HepG2 (cell line): ENCODE measurements around the gene ATP6V0A1. TPM values are rescaled to one million over a fixed set of nuclear protein-coding genes. Genes with fewer than 3 reads are reported as not detected.

ENCODE experiments used
- ATAC-seq: fragments of 200-7000 bp; cut with Tn5 transposase; 3 replicates; pipeline ENCODE4 v1.9.1; 2020; ENCODE audit warnings: mild to moderate bottlenecking, moderate library complexity
- BruUV-seq: library from RNA; stranded (reverse); fragments of 400-500 nt; replicated peaks from 2 replicates; lab custom pipeline; 2021; lab: Mats Ljungman, UMichigan
- CTCF ChIA-PET: fragments of 300-600 bp; formaldehyde crosslinking; extraction: SDS; loops from one replicate; lab custom pipeline; 2021; ENCODE audit warnings: low total read pairs, inconsistent platforms, low intra/inter-chr PET ratio; lab: Yijun Ruan, JAX
- POLR2A ChIA-PET: fragments of 350-600 bp; sonication (Branson Sonifier 250); formaldehyde crosslinking; loops from one replicate; lab custom pipeline; 2020; ENCODE audit warnings: antibody characterized with exemption, inconsistent platforms; lab: Yijun Ruan, JAX
- DNase-seq: peaks from one replicate; pipeline ENCODE4 v3.0.0-alpha.2; 2015; ENCODE audit warnings: low spot score
- FAIRE-seq: peaks from 3 replicates; lab custom pipeline; 2011; peaks lifted over from hg19 to GRCh38; lab: Jason Lieb, UNC
- H2AFZ ChIP-seq: one replicate; pipeline ENCODE4 v1.6.1; 2011; ENCODE audit warnings: low read length, inconsistent platforms
- H3K27ac ChIP-seq: fragments of 300-600 bp; 3 replicates; pipeline ENCODE4 v1.8.0; 2011; ENCODE audit warnings: mixed run types, mild to moderate bottlenecking, mixed read lengths, low read length, inconsistent platforms; ENCODE audit not compliant: insufficient read depth; ENCODE audit errors: extremely low read length
- H3K27me3 ChIP-seq, 2 experiments: fragments of 200-600 bp in 1 of 2; 2 replicates in 1 of 2; 3 replicates in 1 of 2; pipeline versions ENCODE4 v1.6.0 to v1.8.0; 2011; ENCODE audit warnings: low read length in 2 of 2, mild to moderate bottlenecking in 2 of 2, moderate library complexity in 2 of 2, inconsistent platforms in 1 of 2; ENCODE audit not compliant: insufficient read depth in 2 of 2, control insufficient read depth in 1 of 2
- H3K36me3 ChIP-seq, 2 experiments: fragments of 200-600 bp in 1 of 2; replicated peaks in 1 of 2; 2 replicates in 1 of 2; 3 replicates in 1 of 2; pipeline versions ENCODE4 v1.5.1 to v1.8.0; 2011; ENCODE audit warnings: low read length in 2 of 2, inconsistent platforms in 1 of 2; ENCODE audit not compliant: insufficient read depth in 2 of 2, control insufficient read depth in 1 of 2
- H3K4me1 ChIP-seq: 2 replicates; pipeline ENCODE4 v1.5.1; 2012; ENCODE audit warnings: low read length, inconsistent platforms; ENCODE audit not compliant: insufficient read depth
- H3K4me2 ChIP-seq: 2 replicates; pipeline ENCODE4 v1.6.0; 2011; ENCODE audit warnings: low read depth, low read length, inconsistent platforms
- H3K4me3 ChIP-seq, 3 experiments: fragments of 200-600 bp in 1 of 3; sonication (generic), shearing (Covaris generic) in 1 of 3; replicated peaks in 1 of 3; 2 replicates each; pipeline ENCODE4 v1.5.1; 2011 to 2016; ENCODE audit warnings: low read length in 3 of 3, inconsistent platforms in 2 of 3, low read depth in 2 of 3, mild to moderate bottlenecking in 2 of 3, control low read depth in 1 of 3, mixed read lengths in 1 of 3; ENCODE audit not compliant: insufficient read depth in 1 of 3
- H3K79me2 ChIP-seq: one replicate; pipeline ENCODE4 v1.6.1; 2011; ENCODE audit warnings: low read length, inconsistent platforms; ENCODE audit not compliant: insufficient read depth
- H3K9ac ChIP-seq: 2 replicates; pipeline ENCODE4 v1.6.0; 2011; ENCODE audit warnings: mild to moderate bottlenecking, low read depth, low read length, inconsistent platforms; ENCODE audit not compliant: insufficient read depth
- H3K9me3 ChIP-seq: 2 replicates; pipeline ENCODE4 v1.5.1; 2012; ENCODE audit warnings: mild to moderate bottlenecking, low read length
- H4K20me1 ChIP-seq: 2 replicates; pipeline ENCODE4 v1.6.0; 2011; ENCODE audit warnings: inconsistent platforms, mild to moderate bottlenecking, low read length, moderate library complexity; ENCODE audit not compliant: insufficient read depth
- DNMT1 ChIP-seq: sonication (generic); formaldehyde crosslinking; IDR thresholded peaks from 2 replicates; pipeline ENCODE4 v1.5.1; 2020; ENCODE audit warnings: mild to moderate bottlenecking, missing genetic modification reagents
- HHEX ChIP-seq: IDR thresholded peaks from 2 replicates; pipeline ENCODE4 v1.6.1; 2016; ENCODE audit warnings: control low read depth
- IRF2 ChIP-seq: IDR thresholded peaks from 2 replicates; pipeline ENCODE4 v1.6.1; 2018; ENCODE audit warnings: missing genetic modification reagents, missing compliant biosample characterization
- KLF11 ChIP-seq: IDR thresholded peaks from 2 replicates; pipeline ENCODE4 v1.6.1; 2016; ENCODE audit warnings: missing compliant biosample characterization
- TCF7 ChIP-seq: sonication (generic); IDR thresholded peaks from 2 replicates; pipeline ENCODE4 v1.6.1; 2016; ENCODE audit warnings: antibody characterized with exemption, low read depth
- TP53 ChIP-seq: sonication (generic); formaldehyde crosslinking; conservative IDR thresholded peaks from 2 replicates; pipeline ENCODE4 v1.4.0; 2020; ENCODE audit warnings: missing genetic modification reagents
- ZNF30 ChIP-seq: sonication (generic); formaldehyde crosslinking; IDR thresholded peaks from 2 replicates; pipeline ENCODE4 v1.5.0; 2020; ENCODE audit warnings: mild to moderate bottlenecking, missing genetic modification reagents
- ZNF367 ChIP-seq: sonication (generic); formaldehyde crosslinking; IDR thresholded peaks from 2 replicates; pipeline ENCODE4 v1.4.0; 2020; ENCODE audit warnings: missing genetic modification reagents, borderline replicate concordance
- ZNF441 ChIP-seq: sonication (generic); formaldehyde crosslinking; IDR thresholded peaks from 2 replicates; pipeline ENCODE4 v1.7.0; 2021; ENCODE audit warnings: missing genetic modification reagents, borderline replicate concordance
- ZNF513 ChIP-seq: sonication (generic); formaldehyde crosslinking; conservative IDR thresholded peaks from 2 replicates; pipeline ENCODE4 v1.5.0; 2020; ENCODE audit warnings: missing genetic modification reagents
- ZUFSP ChIP-seq: sonication (generic); formaldehyde crosslinking; IDR thresholded peaks from 2 replicates; pipeline ENCODE4 v1.9.0; 2021; ENCODE audit warnings: missing genetic modification reagents, mild to moderate bottlenecking, borderline replicate concordance
- WGBS: methylation state at CpG from one replicate; pipeline ENCODE4 v1.1.6; 2017; ENCODE audit warnings: low lambda C conversion rate; 5-methylcytosine and 5-hydroxymethylcytosine counted together
- in situ Hi-C: cut with HindIII; loops from 2 replicates; pipeline ENCODE4 v1.10.0; 2017; ENCODE audit warnings: low pct_unique_long_range_greater_than_20kb; ENCODE audit not compliant: extremely low pct_ligation_motif_present
- intact Hi-C: fragments of 100-400 bp; cut with micrococcal nuclease; formaldehyde crosslinking; loops from one replicate; pipeline ENCODE4 v1.10.0; 2022; ENCODE audit not compliant: unreplicated experiment
- polyA plus RNA-seq, 8 experiments: library from polyadenylated mRNA; depleted of rRNA in 3 of 8; stranded (reverse) in 7 of 8; unstranded in 1 of 8; fragments of >200 nt; fragmentation: Illumina TruSeq in 4 of 8; extraction: Trizol in 4 of 8; gene quantifications; 2 replicates each; pipeline versions ENCODE4 v1.2.1 to v1.2.3, GENCODE V29; 2011 to 2016; ENCODE audit warnings: low read depth in 4 of 8, missing spikeins in 1 of 8, mixed read lengths in 1 of 8; ENCODE audit not compliant: insufficient read depth in 1 of 8
- total RNA-seq, 5 experiments: library from RNA; depleted of rRNA; stranded (reverse); fragments of >200 nt; fragmentation: Illumina TruSeq; extraction: Trizol; gene quantifications; 2 replicates each; pipeline ENCODE4 v1.2.3, GENCODE V29; 2016; ENCODE audit warnings: low read depth in 1 of 5
- TF ChIP-seq, protein P1 (sequence below): sonication (generic); formaldehyde crosslinking; IDR thresholded peaks from 2 replicates; pipeline ENCODE4 v1.5.0; 2020; ENCODE audit warnings: mild to moderate bottlenecking, missing genetic modification reagents
- TF ChIP-seq, protein P2 (sequence below): sonication (generic); formaldehyde crosslinking; IDR thresholded peaks from 2 replicates; pipeline ENCODE4 v1.5.0; 2020; ENCODE audit warnings: mild to moderate bottlenecking, missing genetic modification reagents, borderline replicate concordance
- TF ChIP-seq, protein P3 (sequence below): sonication (generic); formaldehyde crosslinking; IDR thresholded peaks from 2 replicates; pipeline ENCODE4 v1.5.1; 2020; ENCODE audit warnings: mild to moderate bottlenecking, moderate library complexity, missing genetic modification reagents

Gene ATP6V0A1
- total and polyA plus RNA-seq, 2 of the 13 experiments (the other 11 are each of a cell fraction or from before 2014, with no cell fraction given), result 27.9 to 54.1 TPM

- ChIA-PET CTCF (interaction anchor here (0.9 kb wide), 1 partner anchor 27 kb away, joined by 3 read pairs; no protein-coding TSS in a partner anchor), POLR2A (interaction anchor here (0.5 to 4.4 kb wide), 14 partner anchors 9 to 166 kb away, joined by 3 to 80 read pairs (median 9); partner anchors contain the start of genes COASY, MLX, NAGLU and PLEKHH3)
- H4K20me1 ChIP-seq, result no peaks in the 10 kb centered on the region
- H3K9me3 ChIP-seq, result no peaks in the 10 kb centered on the region
- peak overlapping the region; percentile 87 for H3K27ac ChIP-seq
- H3K4me2 ChIP-seq, result peak overlapping the region; percentile 100
- FAIRE-seq (peak; percentile 4), DNase-seq (peak; percentile 86), ATAC-seq (peak; percentile 81)
- H3K27me3 ChIP-seq, result no peaks in the 10 kb centered on the region; a peak in 1 of 5 replicates
- in situ Hi-C loops, result no loop called here
- H3K4me3 ChIP-seq, result peak overlapping the region; percentile 88 to 100 (median 94)
- intact Hi-C loops, result no loop called here
- H2AFZ ChIP-seq, result no peak overlapping the region
- peaks cover 52% of the 10 kb centered on the region for H3K4me1 ChIP-seq
- 3% methylated on average over 25 of the region's 82 CpGs for WGBS
- peak overlapping the region; percentile 97 for H3K9ac ChIP-seq
- H3K36me3 ChIP-seq, result no peaks in the 10 kb centered on the region
- TSS peak; percentile 75 for BruUV-seq
- H3K79me2 ChIP-seq, result peaks cover 18% of the 10 kb centered on the region
- TF ChIP-seq TP53 (CRISPR knock-in tag) (peak; percentile 53; the same call in 1 of the 2 replicates), DNMT1 (CRISPR knock-in tag) (peak; percentile 95), TCF7 (no peak), ZNF30 (CRISPR knock-in tag) (0 out of 2 replicates have a peak, but pooled peaks have one; percentile 3), ZNF513 (CRISPR knock-in tag) (peak; percentile 95), ZUFSP (no peak), KLF11 (CRISPR knock-in tag) (peak; percentile 65; the same call in 1 of the 2 replicates), ZNF441 (CRISPR knock-in tag) (peak; percentile 90), HHEX (CRISPR knock-in tag) (no peak), ZNF367 (CRISPR knock-in tag) (0 out of 2 replicates have a peak, but pooled peaks have one; percentile 46), IRF2 (CRISPR knock-in tag) (peak; percentile 96)
- TF ChIP-seq, protein P1, sequence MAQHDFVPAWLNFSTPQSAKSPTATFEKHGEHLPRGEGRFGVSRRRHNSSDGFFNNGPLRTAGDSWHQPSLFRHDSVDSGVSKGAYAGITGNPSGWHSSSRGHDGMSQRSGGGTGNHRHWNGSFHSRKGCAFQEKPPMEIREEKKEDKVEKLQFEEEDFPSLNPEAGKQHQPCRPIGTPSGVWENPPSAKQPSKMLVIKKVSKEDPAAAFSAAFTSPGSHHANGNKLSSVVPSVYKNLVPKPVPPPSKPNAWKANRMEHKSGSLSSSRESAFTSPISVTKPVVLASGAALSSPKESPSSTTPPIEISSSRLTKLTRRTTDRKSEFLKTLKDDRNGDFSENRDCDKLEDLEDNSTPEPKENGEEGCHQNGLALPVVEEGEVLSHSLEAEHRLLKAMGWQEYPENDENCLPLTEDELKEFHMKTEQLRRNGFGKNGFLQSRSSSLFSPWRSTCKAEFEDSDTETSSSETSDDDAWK, result no peak
- TF ChIP-seq, protein P2, sequence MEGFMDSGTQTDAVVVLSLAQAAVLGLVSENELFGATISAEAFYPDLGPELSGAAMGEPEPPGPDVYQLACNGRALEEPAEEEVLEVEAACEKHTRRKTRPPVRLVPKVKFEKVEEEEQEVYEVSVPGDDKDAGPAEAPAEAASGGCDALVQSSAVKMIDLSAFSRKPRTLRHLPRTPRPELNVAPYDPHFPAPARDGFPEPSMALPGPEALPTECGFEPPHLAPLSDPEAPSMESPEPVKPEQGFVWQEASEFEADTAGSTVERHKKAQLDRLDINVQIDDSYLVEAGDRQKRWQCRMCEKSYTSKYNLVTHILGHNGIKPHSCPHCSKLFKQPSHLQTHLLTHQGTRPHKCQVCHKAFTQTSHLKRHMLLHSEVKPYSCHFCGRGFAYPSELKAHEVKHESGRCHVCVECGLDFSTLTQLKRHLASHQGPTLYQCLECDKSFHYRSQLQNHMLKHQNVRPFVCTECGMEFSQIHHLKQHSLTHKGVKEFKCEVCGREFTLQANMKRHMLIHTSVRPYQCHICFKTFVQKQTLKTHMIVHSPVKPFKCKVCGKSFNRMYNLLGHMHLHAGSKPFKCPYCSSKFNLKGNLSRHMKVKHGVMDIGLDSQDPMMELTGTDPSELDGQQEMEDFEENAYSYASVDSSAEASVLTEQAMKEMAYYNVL (CRISPR knock-in tag), result peak; percentile 76
- TF ChIP-seq, protein P3, sequence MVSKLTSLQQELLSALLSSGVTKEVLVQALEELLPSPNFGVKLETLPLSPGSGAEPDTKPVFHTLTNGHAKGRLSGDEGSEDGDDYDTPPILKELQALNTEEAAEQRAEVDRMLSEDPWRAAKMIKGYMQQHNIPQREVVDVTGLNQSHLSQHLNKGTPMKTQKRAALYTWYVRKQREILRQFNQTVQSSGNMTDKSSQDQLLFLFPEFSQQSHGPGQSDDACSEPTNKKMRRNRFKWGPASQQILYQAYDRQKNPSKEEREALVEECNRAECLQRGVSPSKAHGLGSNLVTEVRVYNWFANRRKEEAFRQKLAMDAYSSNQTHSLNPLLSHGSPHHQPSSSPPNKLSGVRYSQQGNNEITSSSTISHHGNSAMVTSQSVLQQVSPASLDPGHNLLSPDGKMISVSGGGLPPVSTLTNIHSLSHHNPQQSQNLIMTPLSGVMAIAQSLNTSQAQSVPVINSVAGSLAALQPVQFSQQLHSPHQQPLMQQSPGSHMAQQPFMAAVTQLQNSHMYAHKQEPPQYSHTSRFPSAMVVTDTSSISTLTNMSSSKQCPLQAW, result peak; percentile 90
Observed at GRCh38 chr17:42554250-42555121, 95.8 kb downstream of the ATP6V0A1 start.
